Measurements from ENCODE around the gene BCL11B. TPM values are rescaled to one million over a fixed set of nuclear protein-coding genes. Genes with fewer than 3 reads are reported as not detected.

BCL11B gene
- total RNA-seq, 1 experiment from 2014 or later: 0.05 TPM

- H3K36me3 ChIP-seq (ENCODE audit: control insufficient read depth, insufficient read depth, low read length): no peaks in the 10 kb centered on the region
- no peaks in the 10 kb centered on the region for H3K9me3 ChIP-seq
- intact Hi-C loops (cut with micrococcal nuclease; ENCODE audit: unreplicated experiment): no loop called here
- BruUV-seq (replicated peaks): no TSS peak
- Mint-ChIP-seq H3K36me3 (ENCODE audit: insufficient read depth, unreplicated experiment) (no peaks in the 10 kb centered on the region), H3K4me1 (ENCODE audit: low read depth, unreplicated experiment) (no peaks in the 10 kb centered on the region), H3K4me3 (ENCODE audit: unreplicated experiment) (no peak overlapping the region), H3K27ac (ENCODE audit: unreplicated experiment) (no peak overlapping the region), H3K9me3 (ENCODE audit: unreplicated experiment) (no peaks in the 10 kb centered on the region), H3K27me3 (ENCODE audit: insufficient read depth, unreplicated experiment) (peaks cover 9% of the 10 kb centered on the region)
- TF ChIP-seq CTCF (IDR thresholded peaks at IDR 0.05; ENCODE audit: insufficient read depth in 1 of 2, low read depth in 1 of 2, low read length in 1 of 2, severe bottlenecking in 1 of 2, unreplicated experiment in 1 of 2): no peak
- ChIA-PET CTCF (no interaction called here), POLR2A (no interaction called here)
- H3K27me3 ChIP-seq (replicated peaks; ENCODE audit: control insufficient read depth, insufficient read depth, low read length): no peaks in the 10 kb centered on the region
- no peak overlapping the region for H3K4me3 ChIP-seq (ENCODE audit: low read depth, low read length)
- no peak for DNase-seq
- no peaks in the 10 kb centered on the region for H3K4me1 ChIP-seq
Measured at GRCh38 chr14:99150236-99150635, 121.8 kb downstream of the BCL11B start.

- POLR2A ChIA-PET: no interaction called here
- no peaks in the 10 kb centered on the region for H3K36me3 Mint-ChIP-seq (ENCODE audit: insufficient read depth, unreplicated experiment)
- CTCF ChIA-PET: no interaction called here
- no peaks in the 10 kb centered on the region for H3K4me1 ChIP-seq
- no peak overlapping the region for H3K27ac Mint-ChIP-seq (ENCODE audit: unreplicated experiment)
- no TSS peak for BruUV-seq (replicated peaks)
- H3K27me3 ChIP-seq (replicated peaks; ENCODE audit: control insufficient read depth, insufficient read depth, low read length): no peaks in the 10 kb centered on the region
- H3K27me3 Mint-ChIP-seq (ENCODE audit: insufficient read depth, unreplicated experiment): peaks cover 9% of the 10 kb centered on the region
- H3K4me3 Mint-ChIP-seq (ENCODE audit: unreplicated experiment): no peak overlapping the region
- DNase-seq: no peak
- H3K4me1 Mint-ChIP-seq (ENCODE audit: low read depth, unreplicated experiment): no peaks in the 10 kb centered on the region
- no peak for TF ChIP-seq CTCF (IDR thresholded peaks at IDR 0.05; ENCODE audit: insufficient read depth in 1 of 2, low read depth in 1 of 2, low read length in 1 of 2, severe bottlenecking in 1 of 2, unreplicated experiment in 1 of 2)
- H3K9me3 ChIP-seq: no peaks in the 10 kb centered on the region
- no peaks in the 10 kb centered on the region for H3K36me3 ChIP-seq (ENCODE audit: control insufficient read depth, insufficient read depth, low read length)
- no peak overlapping the region for H3K4me3 ChIP-seq (ENCODE audit: low read depth, low read length)
- H3K9me3 Mint-ChIP-seq (ENCODE audit: unreplicated experiment): no peaks in the 10 kb centered on the region
- intact Hi-C loops (cut with micrococcal nuclease; ENCODE audit: unreplicated experiment): no loop called here
Measured at GRCh38 chr14:99148861-99149610, 123.0 kb downstream of the BCL11B start.

GRCh38 chr14:99148131-99148530 lies 123.9 kb downstream of the BCL11B start:
- intact Hi-C loops (cut with micrococcal nuclease; ENCODE audit: unreplicated experiment): no loop called here
- H3K4me3 Mint-ChIP-seq (ENCODE audit: unreplicated experiment): no peak overlapping the region
- DNase-seq: no peak
- Histone ChIP-seq H3K27me3 (replicated peaks; ENCODE audit: control insufficient read depth, insufficient read depth, low read length) (no peaks in the 10 kb centered on the region), H3K4me1 (no peaks in the 10 kb centered on the region), H3K36me3 (ENCODE audit: control insufficient read depth, insufficient read depth, low read length) (no peaks in the 10 kb centered on the region), H3K4me3 (ENCODE audit: low read depth, low read length) (no peak overlapping the region), H3K9me3 (no peaks in the 10 kb centered on the region)
- POLR2A ChIA-PET: no interaction called here
- H3K4me1 Mint-ChIP-seq (ENCODE audit: low read depth, unreplicated experiment): no peaks in the 10 kb centered on the region
- peaks cover 9% of the 10 kb centered on the region for H3K27me3 Mint-ChIP-seq (ENCODE audit: insufficient read depth, unreplicated experiment)
- no TSS peak for BruUV-seq (replicated peaks)
- TF ChIP-seq CTCF (IDR thresholded peaks at IDR 0.05; ENCODE audit: insufficient read depth in 1 of 2, low read depth in 1 of 2, low read length in 1 of 2, severe bottlenecking in 1 of 2, unreplicated experiment in 1 of 2): no peak
- no peak overlapping the region for H3K27ac Mint-ChIP-seq (ENCODE audit: unreplicated experiment)
- no peaks in the 10 kb centered on the region for H3K9me3 Mint-ChIP-seq (ENCODE audit: unreplicated experiment)
- no peaks in the 10 kb centered on the region for H3K36me3 Mint-ChIP-seq (ENCODE audit: insufficient read depth, unreplicated experiment)
- CTCF ChIA-PET: no interaction called here
